IMR-90 (cell line): ENCODE data around the gene SHISA8. TPM values are rescaled to one million over a fixed set of nuclear protein-coding genes. Genes with fewer than 3 reads are reported as not detected.

ENCODE experiments used
- ATAC-seq: fragments of 200-7000 bp; cut with Tn5 transposase; 2 replicates; pipeline ENCODE4 v1.9.1; 2020; ENCODE audit warnings: low read depth, mild to moderate bottlenecking, moderate library complexity
- BruUV-seq: library from RNA; stranded (reverse); fragments of 400-500 nt; replicated peaks from 2 replicates; lab custom pipeline; 2021; lab: Mats Ljungman, UMichigan
- CTCF ChIA-PET: fragments of 300-600 bp; formaldehyde crosslinking; extraction: SDS; loops from one replicate; lab custom pipeline; 2021; ENCODE audit warnings: antibody characterized with exemption; lab: Yijun Ruan, JAX
- POLR2A ChIA-PET: fragments of 300-600 bp; sonication (Branson Sonifier 250); formaldehyde crosslinking; loops from one replicate; lab custom pipeline; 2022; ENCODE audit warnings: antibody characterized with exemption; ENCODE audit not compliant: unreplicated experiment; lab: Charles Lee
- DNase-seq: peaks from one replicate; pipeline ENCODE4 v3.0.0; 2013
- H2AFZ ChIP-seq: replicated peaks from 2 replicates; pipeline ENCODE3; 2013; ENCODE audit warnings: low read length, mild to moderate bottlenecking; ENCODE audit not compliant: poor library complexity
- H2AK5ac ChIP-seq: 2 replicates; pipeline ENCODE4 v1.6.1; 2013; ENCODE audit warnings: low read depth, low read length, inconsistent platforms
- H2AK9ac ChIP-seq: replicated peaks from 2 replicates; pipeline ENCODE3; 2013; ENCODE audit warnings: mild to moderate bottlenecking, low read depth, low read length, moderate library complexity; ENCODE audit not compliant: poor library complexity
- H2BK120ac ChIP-seq: 2 replicates; pipeline ENCODE4 v1.6.1; 2013; ENCODE audit warnings: low read depth, low read length, inconsistent platforms
- H2BK15ac ChIP-seq: 3 replicates; pipeline ENCODE4 v1.6.1; 2013; ENCODE audit warnings: low read depth, low read length, inconsistent platforms
- H2BK20ac ChIP-seq: 2 replicates; pipeline ENCODE4 v1.6.1; 2013; ENCODE audit warnings: low read depth, mild to moderate bottlenecking, inconsistent platforms, low read length, moderate library complexity
- H2BK5ac ChIP-seq: 2 replicates; pipeline ENCODE4 v1.6.1; 2013; ENCODE audit warnings: mild to moderate bottlenecking, low read depth, low read length, inconsistent platforms; ENCODE audit not compliant: poor library complexity, severe bottlenecking
- H3K14ac ChIP-seq: replicated peaks from 2 replicates; pipeline ENCODE4 v1.6.1; 2013; ENCODE audit warnings: low read depth, low read length, inconsistent platforms
- H3K18ac ChIP-seq: 2 replicates; pipeline ENCODE4 v1.6.1; 2013; ENCODE audit warnings: low read depth, low read length, control low read depth
- H3K23ac ChIP-seq: 2 replicates; pipeline ENCODE4 v1.6.1; 2013; ENCODE audit warnings: low read depth, low read length, inconsistent platforms
- H3K27ac ChIP-seq: 2 replicates; pipeline ENCODE4 v1.5.1; 2013; ENCODE audit warnings: mild to moderate bottlenecking, control low read depth, low read length; ENCODE audit not compliant: insufficient read depth
- H3K27me3 ChIP-seq: 2 replicates; pipeline ENCODE4 v1.6.1; 2013; ENCODE audit warnings: low read length; ENCODE audit not compliant: control insufficient read depth, insufficient read depth
- H3K36me3 ChIP-seq: 2 replicates; pipeline ENCODE4 v1.6.1; 2013; ENCODE audit warnings: low read length, mixed read lengths; ENCODE audit not compliant: control insufficient read depth, insufficient read depth
- H3K4ac ChIP-seq: 2 replicates; pipeline ENCODE4 v1.6.1; 2013; ENCODE audit warnings: low read depth, low read length, inconsistent platforms
- H3K4me1 ChIP-seq: 2 replicates; pipeline ENCODE4 v1.6.1; 2013; ENCODE audit warnings: low read length, mixed read lengths; ENCODE audit not compliant: control insufficient read depth, insufficient read depth
- H3K4me2 ChIP-seq: 2 replicates; pipeline ENCODE4 v1.6.1; 2013; ENCODE audit warnings: low read depth, mild to moderate bottlenecking, control low read depth, low read length, moderate library complexity
- H3K4me3 ChIP-seq: 2 replicates; pipeline ENCODE4 v1.5.1; 2013; ENCODE audit warnings: low read depth, mild to moderate bottlenecking, control low read depth, low read length, moderate library complexity; ENCODE audit not compliant: insufficient read depth
- H3K56ac ChIP-seq: 2 replicates; pipeline ENCODE4 v1.6.1; 2013; ENCODE audit warnings: low read length, inconsistent platforms; ENCODE audit not compliant: insufficient read depth; ENCODE audit errors: extremely low read depth
- H3K79me1 ChIP-seq, 2 experiments: 2 replicates each; pipeline ENCODE4 v1.6.1; 2013; ENCODE audit warnings: low read length in 2 of 2, inconsistent platforms in 1 of 2, low read depth in 1 of 2
- H3K9ac ChIP-seq: 2 replicates; pipeline ENCODE4 v1.6.1; 2013; ENCODE audit warnings: low read depth, low read length, control low read depth
- H3K9me1 ChIP-seq: 2 replicates; pipeline ENCODE4 v1.6.1; 2013; ENCODE audit warnings: low read length, inconsistent platforms; ENCODE audit not compliant: insufficient read depth
- H3K9me3 ChIP-seq: 2 replicates; pipeline ENCODE4 v1.6.1; 2013; ENCODE audit warnings: low read length; ENCODE audit not compliant: control insufficient read depth, insufficient read depth
- H4K20me1 ChIP-seq: 2 replicates; pipeline ENCODE4 v1.6.1; 2013; ENCODE audit warnings: low read length, inconsistent platforms; ENCODE audit not compliant: insufficient read depth
- H4K5ac ChIP-seq: 2 replicates; pipeline ENCODE4 v1.6.1; 2013; ENCODE audit warnings: mild to moderate bottlenecking, low read depth, low read length, control low read depth
- H4K8ac ChIP-seq, 2 experiments: 2 replicates each; pipeline ENCODE4 v1.6.1; 2013; ENCODE audit warnings: low read depth in 2 of 2, low read length in 2 of 2, control low read depth in 1 of 2, inconsistent platforms in 1 of 2
- H4K91ac ChIP-seq: 2 replicates; pipeline ENCODE4 v1.6.1; 2013; ENCODE audit warnings: low read depth, low read length, inconsistent platforms; ENCODE audit not compliant: insufficient read depth
- BHLHE40 ChIP-seq: fragments of 150-350 bp; IDR thresholded peaks from 2 replicates; pipeline ENCODE4 v1.6.1; 2016; ENCODE audit warnings: mild to moderate bottlenecking, low read depth, low read length
- MAZ ChIP-seq: IDR thresholded peaks from 2 replicates; pipeline ENCODE4 v1.6.1; 2012; ENCODE audit warnings: low read depth, mild to moderate bottlenecking, low read length, improper control_type of control experiment, moderate library complexity, borderline replicate concordance
- NFE2L2 ChIP-seq: fragments of 150-350 bp; IDR thresholded peaks from 2 replicates; pipeline ENCODE4 v1.6.1; 2016; ENCODE audit warnings: low read depth, mild to moderate bottlenecking, low read length
- RFX5 ChIP-seq: IDR thresholded peaks from 2 replicates; pipeline ENCODE4 v1.8.0; 2012; ENCODE audit warnings: low read depth, mild to moderate bottlenecking, low read length, moderate library complexity
- USF2 ChIP-seq: fragments of 150-350 bp; IDR thresholded peaks from 2 replicates; pipeline ENCODE4 v1.6.1; 2017; ENCODE audit warnings: mild to moderate bottlenecking, antibody characterized with exemption, low read length, low read depth
- WGBS, 2 experiments: methylation state at CpG; one replicate each; pipeline versions ENCODE4 v1.1.5 to v1.1.7; 2013; ENCODE audit warnings: missing lambda C conversion rate in 2 of 2; ENCODE audit not compliant: insufficient read length in 1 of 2; ENCODE audit errors: extremely low coverage in 2 of 2; 5-methylcytosine and 5-hydroxymethylcytosine counted together
- dilution Hi-C: fragments of 300-500 bp; cut with HindIII; formaldehyde crosslinking; loops from one replicate; pipeline ENCODE4 v1.14.3; 2018; ENCODE audit warnings: low sequenced_read_pairs; ENCODE audit not compliant: unreplicated experiment
- in situ Hi-C: fragments of 300-500 bp; cut with MboI; formaldehyde crosslinking; loops from 3 replicates; pipeline ENCODE4 v1.14.3; 2019; ENCODE audit warnings: low sequenced_read_pairs, inconsistent platforms, mixed read lengths
- intact Hi-C: fragments of 100-400 bp; cut with micrococcal nuclease; formaldehyde crosslinking; loops from 2 replicates; pipeline ENCODE4 v1.10.0; 2022
- polyA plus RNA-seq, 3 experiments: library from polyadenylated mRNA; depleted of rRNA; stranded (reverse); fragments of >200 nt; gene quantifications; 2 replicates each; pipeline ENCODE4 v1.2.3, GENCODE V29; 2012; ENCODE audit warnings: low replicate concordance in 1 of 3
- total RNA-seq: library from RNA; depleted of rRNA; stranded (reverse); fragments of >200 nt; gene quantifications from 2 replicates; pipeline ENCODE4 v1.2.3, GENCODE V29; 2012

The SHISA8 gene
- total and polyA plus RNA-seq, 2 of the 4 experiments (the other 2 are of a cell fraction): not detected

GRCh38 chr22:41910050-41911000 is 4.5 kb downstream of the SHISA8 start:
- dilution Hi-C loops (no loop called here), intact Hi-C loops (no loop called here), in situ Hi-C loops (no loop called here)
- Histone ChIP-seq H2AK5ac (no peak overlapping the region), H2AFZ (peak overlapping the region; percentile 67), H3K9me3 (no peaks in the 10 kb centered on the region), H3K4me3 (peak overlapping the region; percentile 1; the same call in 1 of the 2 replicates), H2BK120ac (no peak overlapping the region), H2BK15ac (no peak overlapping the region), H3K79me1 (no peaks in the 10 kb centered on the region), H3K9me1 (no peaks in the 10 kb centered on the region), H3K9ac (no peak overlapping the region), H3K4me1 (peaks cover 2% of the 10 kb centered on the region; the same call in 1 of the 2 replicates), H4K20me1 (peaks cover 7% of the 10 kb centered on the region), H3K14ac (no peak overlapping the region), H3K36me3 (peaks cover 2% of the 10 kb centered on the region; the same call in 1 of the 2 replicates), H3K27ac (no peak overlapping the region), H4K91ac (no peak overlapping the region), H2AK9ac (no peak overlapping the region), H2BK5ac (no peak overlapping the region), H3K18ac (no peak overlapping the region), H3K4ac (no peak overlapping the region), H4K5ac (no peak overlapping the region), H3K27me3 (peaks cover 59% of the 10 kb centered on the region), H3K23ac (no peak overlapping the region), H4K8ac (no peak overlapping the region), H2BK20ac (no peak overlapping the region), H3K4me2 (peak overlapping the region; percentile 36; the same call in 1 of the 2 replicates), H3K56ac (no peak overlapping the region)
- ChIA-PET CTCF (no interaction called here), POLR2A (no interaction called here)
- no TSS peak for BruUV-seq
- ATAC-seq (peak; percentile 44), DNase-seq (no peak)
- 2% methylated on average over 92 of the region's 112 CpGs; no CpG with 5 or more reads in 1 of the 2 experiments for WGBS, 2 experiments
- TF ChIP-seq RFX5: no peak
- no peak for TF ChIP-seq MAZ
- TF ChIP-seq USF2: 0 out of 2 replicates have a peak, but pooled peaks have one; percentile 40
- no peak for TF ChIP-seq NFE2L2
- TF ChIP-seq BHLHE40: 0 out of 2 replicates have a peak, but pooled peaks have one; percentile 38
